ENCODE measurements around the gene MYOZ3.

The MYOZ3 gene

DNA sequence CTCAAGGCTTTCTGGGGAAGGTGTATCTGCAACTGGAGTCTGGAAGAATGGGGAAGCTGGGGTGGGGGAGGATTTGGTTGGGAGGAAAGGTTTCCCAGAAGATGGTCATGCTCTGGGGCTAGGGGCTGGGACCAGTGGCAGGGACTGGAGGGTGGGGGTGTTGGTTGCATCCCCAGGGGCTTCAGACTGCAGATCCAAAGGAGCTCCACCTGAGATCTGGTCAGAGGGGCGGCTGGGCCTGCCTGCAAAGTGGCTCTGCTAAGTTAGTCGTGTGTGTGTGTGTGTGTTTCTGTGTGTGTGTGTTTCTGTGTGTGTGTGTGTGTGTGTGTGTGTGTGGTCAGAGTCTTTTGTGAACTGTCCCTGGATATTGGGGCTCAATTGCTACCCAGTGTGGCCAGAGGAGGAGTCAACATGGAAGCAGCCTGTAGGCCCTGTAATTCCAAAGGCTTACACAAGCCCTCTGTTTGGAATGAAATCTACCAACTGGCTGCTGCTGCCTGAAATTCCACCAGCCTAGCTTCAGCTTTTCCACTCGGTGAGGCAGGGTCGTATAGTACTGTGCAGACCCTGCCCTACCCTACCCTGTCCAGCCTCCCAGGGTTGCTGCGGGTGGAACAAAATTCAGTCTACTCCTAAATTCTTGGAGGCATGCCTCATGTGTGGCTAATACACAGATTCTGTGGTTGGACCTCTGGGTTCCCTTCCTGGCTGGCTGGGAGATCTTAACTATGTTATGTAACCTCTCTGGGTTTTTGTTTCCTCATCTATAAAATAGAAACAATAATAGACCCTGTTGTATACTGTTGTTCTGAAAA is 33.1 kb upstream of the MYOZ3 start:
- DNase-seq: no peak

DNA sequence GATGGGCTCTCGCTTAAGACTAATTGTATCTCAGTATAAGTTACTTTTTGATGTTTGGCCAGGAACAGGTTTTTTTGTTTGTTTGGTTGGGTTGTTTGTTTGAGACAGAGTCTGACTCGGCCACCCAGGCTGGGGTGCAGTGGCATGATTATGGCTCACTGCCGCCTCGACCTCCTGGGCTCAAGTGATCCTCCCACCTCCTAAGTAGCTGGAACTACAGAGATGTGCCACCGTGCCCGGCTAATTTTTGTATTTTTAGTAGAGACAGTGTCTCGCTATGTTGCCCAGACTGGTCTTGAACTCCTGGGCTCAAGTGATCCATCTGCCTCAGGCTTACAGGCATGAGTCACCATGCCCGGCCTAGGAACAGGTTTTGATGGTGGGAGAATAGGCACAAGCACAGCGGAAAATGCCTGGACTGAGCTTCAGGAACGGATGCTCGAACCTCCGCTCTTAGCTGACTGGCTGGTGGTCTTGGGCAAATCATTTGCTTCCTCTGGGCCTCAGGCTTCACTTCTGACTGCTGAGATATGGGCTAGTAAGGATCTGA is 32.0 kb upstream of the MYOZ3 start:
- DNase-seq: no peak

DNA sequence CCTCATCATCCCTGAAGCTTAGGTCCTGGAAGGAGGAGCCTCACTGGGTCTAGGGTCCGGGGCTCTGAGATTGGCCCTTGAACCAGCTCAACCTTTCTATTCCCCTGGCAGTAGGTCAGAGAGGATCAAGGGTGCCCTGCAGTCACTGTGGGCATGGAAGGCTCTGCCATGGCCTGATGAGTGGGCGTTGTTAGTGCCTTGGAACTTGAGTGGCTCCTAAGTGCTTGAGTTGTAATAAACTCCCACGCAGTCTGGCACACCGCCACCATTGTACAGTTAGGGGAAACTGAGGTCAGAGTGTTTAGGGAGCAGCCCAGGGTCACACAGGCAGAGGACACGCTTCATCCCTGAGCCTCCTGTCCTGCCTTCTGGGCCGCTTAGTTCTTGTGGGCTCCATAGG is 31.0 kb upstream of the MYOZ3 start:
- DNase-seq: no peak

DNA sequence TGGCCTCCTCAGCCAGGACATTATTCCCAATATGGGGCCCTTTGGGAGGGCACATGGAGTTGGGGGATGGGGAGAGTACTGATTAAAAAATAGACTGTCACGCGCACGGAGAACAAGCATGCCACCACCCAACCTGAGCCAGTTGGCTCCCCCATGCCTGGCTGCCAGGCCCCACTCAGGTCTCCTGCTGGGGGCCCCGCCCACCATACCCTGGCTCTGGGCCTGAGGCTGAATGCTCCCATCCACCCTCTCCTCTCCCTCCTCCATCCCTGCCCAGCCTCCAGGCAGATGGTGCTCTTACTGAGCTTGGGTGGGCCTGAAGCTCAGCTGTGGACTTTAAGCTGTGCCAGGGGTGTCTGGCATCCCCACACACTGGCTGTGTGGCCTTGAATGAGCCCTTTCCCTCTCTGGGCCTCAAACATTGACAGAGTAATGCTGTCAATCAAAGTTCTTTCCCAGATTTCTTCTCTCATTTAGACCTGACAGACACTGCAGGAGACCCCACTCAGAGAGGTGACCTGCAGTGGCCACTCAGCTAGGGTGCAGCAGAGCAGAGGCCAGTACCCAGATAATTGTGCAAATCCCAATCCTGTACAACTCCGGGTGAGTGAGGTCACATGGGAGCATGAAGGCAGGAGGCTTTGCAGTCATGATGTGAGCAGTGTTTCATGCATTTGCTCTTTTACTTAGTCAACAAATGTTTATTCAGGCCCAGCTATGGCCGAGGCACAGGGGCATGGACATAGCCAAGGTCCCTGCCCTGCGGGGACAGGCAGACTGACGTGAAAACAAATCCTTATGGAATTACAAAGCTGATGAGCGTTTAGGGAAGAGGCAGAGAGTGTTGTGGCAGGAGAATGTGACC is 30.4 kb upstream of the MYOZ3 start:
- DNase-seq: no peak

DNA sequence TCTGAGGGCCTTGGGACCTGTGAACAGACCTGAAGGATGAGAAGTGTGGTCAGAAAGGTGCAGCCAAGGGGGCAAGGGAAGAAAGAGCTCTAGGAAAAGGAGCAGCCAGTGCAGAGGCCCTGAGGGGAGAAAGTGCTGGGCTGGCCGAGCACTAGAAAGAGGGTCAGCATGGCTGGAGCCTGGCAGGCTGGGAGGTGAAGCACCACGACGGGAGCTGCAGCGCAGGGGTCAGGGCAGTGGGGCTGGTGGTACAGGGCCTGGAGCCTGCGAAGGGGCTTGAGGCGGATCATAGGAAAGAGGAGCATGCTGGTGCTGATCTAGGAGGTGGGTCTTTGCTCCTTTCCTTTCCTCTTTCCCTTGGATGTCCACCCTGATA is 29.7 kb upstream of the MYOZ3 start:
- DNase-seq: no peak

DNA sequence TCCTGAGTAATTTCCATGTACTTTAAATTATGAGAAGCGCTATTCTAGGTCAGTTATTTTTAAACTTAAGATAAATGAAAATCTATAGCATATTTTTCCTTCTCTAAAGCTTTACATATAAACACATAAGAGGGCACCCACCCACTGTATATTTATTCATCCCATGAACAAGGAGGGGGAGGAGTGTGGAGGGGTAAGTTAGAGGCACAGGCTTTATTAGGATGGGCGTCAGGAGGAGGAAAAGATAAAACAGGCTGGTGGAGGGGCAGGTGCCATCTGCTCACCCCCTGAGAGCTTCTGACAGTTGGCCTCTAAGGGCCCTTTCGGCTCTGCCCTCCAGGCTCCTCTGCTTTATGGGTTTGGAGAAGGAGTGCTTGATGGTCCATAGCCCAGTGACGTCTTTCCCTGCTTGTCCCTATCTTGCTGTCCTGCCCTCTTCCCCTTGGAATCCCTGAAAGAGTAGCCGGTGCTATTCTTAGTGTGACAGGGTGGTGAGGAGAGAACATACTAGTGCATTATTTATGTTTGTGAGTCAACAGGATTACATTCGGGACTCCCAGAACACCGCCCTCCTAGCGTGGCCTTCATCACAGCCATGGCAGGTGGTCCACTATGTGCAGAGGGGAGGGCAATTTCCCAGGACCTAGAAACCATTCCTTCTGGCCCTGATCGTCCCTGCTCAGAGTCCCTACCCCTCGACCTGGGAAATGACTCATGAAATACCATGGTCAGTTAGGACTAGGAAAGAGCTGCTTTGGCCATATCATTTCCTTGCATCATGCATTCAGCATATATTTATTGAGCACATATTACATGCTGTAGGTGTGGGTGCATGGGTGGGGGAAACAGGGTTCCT is 28.5 kb upstream of the MYOZ3 start:
- no peak for DNase-seq

DNA sequence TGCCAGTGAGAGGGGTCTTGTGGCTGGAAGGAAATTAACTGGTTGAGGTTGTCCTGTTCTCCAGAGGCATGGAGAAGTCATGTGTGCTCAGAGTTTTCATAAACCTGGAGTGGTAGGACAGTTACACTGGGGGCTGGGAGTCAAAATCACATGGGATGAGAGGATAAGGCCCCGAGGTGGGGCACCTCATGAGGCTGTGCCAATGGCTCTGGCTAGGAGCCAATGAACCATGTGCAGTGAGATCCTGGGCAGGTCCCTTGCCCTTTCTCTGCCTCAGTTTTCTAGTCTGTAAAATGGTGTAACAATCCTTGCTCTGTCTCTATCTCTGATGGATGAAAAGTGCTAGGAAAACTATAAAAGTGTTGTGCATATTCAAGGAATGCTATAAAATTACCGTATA is 27.6 kb upstream of the MYOZ3 start:
- DNase-seq: no peak

DNA sequence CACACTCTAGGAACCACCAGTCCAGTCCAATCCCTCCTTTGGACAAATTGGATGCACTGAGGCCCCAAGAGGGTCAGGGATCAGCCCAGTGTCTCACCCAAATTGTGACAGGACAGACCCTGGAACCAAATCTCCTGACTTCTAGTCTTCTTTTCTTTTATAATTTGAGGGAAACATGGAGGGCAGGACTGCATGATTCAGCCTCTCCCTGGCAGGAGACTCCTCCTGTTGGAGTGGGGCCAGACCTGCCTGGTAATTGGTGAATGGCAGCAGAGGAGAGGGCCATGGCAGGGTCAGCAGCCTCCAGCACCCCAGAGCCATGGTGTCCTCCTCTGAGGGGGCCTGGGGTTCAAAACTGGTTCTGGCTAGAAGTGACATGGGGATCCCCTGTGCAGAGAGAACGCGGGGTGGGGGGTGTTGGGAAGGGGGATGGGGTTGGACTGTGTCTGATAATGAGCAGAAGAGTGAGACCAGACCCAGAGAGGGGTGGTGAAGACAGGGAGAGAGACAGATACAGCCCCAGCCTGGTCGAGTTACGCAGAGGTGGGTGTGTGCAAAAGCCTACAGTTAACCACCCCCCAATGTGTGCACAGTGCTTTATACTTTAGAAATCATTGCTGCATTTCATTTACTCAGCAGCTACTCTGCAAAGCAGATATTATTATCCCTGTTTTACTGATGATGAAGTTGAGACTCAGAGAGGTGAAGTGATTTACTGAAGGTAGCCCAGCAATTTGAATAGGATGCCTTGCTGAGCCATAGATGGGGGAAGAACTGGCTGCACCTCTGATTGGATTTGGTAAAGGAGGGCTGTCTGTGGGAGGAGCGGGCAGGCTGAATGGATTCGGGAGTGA is 24.4 kb upstream of the MYOZ3 start:
- DNase-seq: no peak

DNA sequence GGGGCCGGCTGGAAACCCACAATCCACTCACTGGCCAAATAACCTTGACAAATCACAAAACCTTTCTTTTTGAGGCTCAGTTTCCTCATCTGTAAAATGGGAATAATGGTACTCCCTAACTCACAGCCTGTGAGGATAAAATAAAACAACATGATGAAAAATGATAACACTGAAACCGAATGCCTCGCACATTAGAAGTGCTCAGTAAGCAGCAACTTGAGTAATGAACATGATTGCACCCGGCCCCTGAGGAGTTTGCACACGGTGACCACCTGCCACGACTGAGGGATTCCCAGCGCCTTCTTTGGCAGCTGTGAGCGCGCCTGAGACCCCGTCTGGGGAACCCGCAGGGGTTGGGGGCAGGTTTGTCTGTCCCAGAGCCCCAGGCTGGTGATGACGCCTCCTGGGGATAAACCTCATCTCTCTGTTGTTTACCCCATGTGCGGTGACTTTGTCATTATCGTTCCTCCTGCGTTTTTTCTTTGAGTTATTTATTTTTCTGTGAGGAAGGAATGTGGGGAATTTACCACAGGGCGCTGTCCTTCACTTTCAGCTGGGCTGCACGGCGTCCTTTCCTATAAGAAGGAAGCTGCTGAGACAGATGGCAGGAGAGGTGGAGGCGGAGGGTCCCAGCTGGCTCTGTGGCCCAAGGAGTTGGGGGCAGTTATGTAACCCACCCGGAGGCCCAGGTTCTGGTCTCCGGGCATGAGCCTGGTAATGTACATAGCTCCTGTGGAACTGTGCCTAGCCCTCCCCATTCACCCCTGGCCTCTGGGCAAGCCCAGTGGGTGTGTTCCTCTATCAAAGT is 23.6 kb upstream of the MYOZ3 start:
- no peak for DNase-seq

DNA sequence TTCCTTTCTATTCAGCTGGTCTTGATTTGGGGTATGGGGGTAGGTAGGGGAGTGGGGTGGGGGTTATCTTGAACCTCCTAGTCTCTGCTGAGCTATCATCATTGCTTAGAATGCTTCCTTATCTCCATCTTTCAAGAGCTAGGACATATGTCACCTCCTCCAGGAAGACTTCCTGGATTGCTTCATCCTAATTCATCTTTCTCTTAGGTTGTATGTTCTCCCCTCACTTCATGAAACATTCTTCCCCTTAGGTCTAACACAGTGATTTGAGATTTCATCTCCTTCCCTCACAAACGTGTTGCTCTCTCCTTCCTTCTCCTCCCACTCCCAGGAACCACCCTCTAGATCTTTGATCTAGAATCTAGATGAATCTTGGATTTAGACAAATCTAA is 23.0 kb upstream of the MYOZ3 start:
- no peak for DNase-seq

DNA sequence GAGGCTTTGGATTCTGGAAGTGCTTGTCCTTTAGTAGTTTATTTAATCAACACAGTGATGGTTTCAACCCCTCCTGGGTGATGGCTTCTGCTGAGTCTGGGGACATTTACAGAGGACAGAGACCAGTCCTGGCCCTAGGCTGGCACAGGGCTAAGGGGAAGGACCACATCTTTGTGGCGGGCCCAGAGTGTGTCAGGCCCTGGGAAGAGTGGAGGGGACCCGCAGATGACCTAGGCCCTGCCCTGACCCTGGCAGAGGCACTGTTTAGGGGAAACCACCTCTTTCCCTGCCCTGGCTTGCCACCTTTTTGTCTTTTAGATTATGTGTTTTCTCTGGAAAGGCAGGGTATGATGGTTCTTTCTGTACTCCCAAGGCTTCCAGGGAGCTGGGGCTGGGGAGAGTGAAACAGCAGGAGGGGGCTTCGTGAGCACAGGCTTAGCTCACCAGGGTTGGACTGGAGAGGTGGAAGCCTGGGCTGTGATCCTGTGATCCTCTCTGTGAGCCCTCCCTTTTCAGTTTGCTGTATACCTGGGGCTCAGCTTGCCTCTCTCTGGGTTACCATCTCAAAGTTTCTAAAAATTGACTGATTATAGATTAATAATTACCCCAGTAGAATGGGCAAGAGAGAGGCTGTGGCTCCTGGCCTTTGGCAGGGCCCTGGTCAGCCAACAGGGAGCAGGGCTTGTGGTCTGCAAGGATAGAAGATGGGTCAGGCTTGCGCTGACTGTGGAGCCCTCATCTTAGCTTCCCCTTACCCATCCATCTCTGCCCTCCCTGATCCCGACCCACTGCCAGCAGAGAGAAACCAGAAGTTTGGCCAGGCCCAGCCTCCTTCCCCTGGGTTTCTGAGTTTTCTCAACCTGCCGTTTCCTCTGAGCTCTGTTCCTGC is 22.3 kb upstream of the MYOZ3 start:
- no peak for DNase-seq

DNA sequence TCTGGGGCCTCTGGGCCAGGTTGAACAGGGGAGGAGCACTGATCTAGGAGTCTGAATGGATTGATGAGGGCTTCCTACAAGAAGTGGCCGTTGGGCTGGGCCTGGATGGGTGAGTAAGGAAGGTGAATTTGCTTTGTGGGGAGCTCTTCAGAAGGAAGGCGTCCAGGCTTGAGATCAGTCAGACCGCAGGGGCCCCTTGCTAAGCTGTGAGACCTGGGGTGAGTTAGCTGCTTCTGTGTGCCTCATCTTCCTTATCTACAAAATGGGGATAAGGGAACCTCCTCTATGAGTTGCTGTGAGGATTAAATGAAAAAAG is 21.7 kb upstream of the MYOZ3 start:
- no peak for DNase-seq

DNA sequence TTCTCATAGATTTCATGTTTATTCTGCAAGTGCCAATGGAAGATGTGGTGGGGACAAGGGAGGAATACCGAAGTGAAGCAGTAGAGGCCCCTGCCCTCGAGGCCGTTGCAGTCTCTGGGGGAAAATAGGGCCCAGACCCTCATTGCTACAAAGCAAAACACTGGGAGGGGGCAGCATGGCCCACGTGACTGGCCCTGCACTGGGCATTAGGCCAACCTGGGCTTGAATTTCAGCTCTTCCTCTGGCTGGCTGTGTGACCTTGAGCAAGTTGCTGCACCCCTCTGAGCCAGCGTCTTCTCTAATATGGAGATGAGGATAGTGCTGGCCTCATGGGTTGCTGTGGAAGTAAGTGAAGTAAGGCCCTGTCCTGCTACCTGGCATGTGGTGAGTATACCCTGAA is 21.3 kb upstream of the MYOZ3 start:
- no peak for DNase-seq

DNA sequence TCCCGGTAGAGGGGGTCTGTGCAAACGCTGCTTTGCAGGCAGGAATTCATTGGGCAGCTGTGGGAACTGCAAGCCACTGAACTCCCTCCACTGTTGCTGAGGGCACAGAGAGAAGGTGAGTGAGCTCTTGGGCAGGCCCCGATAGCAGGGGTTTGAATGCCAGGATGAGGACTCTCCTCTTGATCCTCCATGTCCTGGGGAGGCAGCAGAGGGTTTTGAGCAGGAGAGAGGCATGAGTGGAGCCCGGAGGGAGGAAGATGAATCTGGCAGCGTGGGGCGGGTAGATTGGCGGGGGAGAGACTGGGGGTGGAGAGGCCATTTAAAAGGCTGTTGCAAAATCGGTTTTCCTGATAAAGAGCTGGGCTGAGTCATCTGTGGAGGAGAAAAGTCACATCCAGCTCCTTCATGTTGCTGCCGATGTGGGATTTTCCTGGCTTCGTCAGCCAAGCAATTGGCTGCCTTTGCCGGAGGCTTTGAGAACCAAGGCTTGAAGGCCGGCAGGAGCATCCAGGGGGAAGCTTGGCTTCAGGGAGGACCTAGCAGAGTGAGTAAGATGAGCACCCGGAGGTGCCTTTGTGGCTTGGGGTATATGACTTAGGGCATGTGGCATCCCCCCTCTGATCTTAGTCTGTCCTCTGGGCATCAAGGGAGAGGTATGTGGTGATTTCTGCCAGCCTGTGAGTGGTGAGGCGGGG is 20.6 kb upstream of the MYOZ3 start, which contains the start of gene SYNPO:
Gene SYNPO, plus strand, starts transcription at position 350 of the 695 bp plus-strand sequence. CDS start 7,616 bp downstream, outside the sequence.
- no peak for DNase-seq

DNA sequence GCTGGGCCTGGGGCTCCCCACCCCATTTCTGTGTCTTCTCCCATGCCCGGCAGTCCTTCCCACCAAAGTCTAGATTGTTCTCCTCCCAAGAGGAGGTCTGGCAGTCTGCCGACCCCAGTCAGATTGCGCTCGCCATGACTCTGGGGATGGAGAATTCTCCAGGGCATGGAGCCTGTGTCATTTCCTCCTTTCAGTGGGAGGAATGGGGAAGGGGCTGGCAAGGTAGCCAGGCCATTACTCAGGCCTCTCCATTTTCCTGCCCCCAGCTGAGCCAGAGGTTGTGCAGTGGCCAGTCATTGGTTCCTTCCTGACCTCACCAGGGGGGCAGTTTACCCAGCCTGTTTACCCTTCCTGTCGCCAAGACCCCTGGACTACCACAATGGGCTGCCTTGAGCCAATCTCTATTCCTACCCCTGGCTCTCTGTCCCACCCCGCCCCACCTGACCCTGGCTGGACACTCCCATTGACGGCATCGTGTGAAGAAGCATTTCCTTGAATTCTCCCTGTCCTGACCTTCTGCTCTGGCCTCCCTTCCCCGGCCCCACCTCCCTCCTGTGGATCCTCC is 20.0 kb upstream of the MYOZ3 start:
- no peak for DNase-seq

DNA sequence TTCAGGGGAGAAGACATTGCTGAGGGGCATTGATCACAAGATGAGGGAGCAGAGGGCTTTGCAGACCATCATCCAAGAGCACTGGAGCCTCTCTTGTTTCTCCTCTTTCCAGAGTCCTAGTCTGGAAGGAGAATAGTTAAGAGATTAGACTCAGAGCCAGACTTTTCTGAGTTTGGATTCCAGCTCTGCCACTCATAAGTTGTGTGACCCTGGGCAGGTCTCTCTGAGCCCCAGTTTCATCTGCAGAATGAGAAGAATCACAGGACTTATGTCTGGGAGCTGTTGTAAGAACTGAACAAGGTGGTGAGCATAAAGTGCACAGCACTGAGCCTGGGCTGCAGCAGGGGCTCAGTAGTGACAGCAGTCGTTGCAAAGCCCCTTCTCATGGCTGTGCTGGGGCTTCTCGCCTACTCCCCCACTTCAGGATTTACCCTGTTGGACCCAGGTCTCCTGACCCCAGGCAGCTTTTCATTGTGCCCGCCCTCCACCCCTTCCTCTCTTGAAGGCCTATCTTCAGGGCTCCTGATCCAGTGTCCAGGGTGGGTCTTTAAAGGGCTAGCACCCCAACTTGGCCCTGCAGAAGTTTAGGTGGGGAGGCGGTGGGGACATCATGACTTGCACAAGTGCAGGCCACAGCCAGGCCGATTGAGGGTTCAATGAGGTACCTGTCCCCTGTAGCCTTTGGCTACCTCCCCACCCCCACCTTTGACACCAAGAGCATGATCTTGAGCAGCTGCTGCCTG is 19.1 kb upstream of the MYOZ3 start:
- DNase-seq: no peak

DNA sequence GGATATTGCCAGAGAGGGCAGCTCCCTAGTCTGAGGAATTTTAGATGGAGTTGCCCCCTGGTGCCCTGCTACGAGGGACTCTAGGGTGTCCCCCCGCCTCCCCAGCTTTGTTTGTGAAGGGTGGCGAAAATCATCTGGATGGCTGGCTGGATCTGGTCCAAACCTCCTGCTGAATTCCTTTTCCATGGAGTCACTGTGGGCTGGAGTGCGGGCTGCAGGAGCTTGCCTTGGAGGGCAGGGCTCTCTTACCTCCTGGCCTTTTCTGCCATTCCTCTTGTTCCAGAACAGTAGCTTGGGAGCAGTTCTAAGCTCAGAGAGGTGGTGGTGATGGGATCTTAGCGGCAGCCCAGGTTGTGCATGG is 18.5 kb upstream of the MYOZ3 start:
- no peak for DNase-seq

DNA sequence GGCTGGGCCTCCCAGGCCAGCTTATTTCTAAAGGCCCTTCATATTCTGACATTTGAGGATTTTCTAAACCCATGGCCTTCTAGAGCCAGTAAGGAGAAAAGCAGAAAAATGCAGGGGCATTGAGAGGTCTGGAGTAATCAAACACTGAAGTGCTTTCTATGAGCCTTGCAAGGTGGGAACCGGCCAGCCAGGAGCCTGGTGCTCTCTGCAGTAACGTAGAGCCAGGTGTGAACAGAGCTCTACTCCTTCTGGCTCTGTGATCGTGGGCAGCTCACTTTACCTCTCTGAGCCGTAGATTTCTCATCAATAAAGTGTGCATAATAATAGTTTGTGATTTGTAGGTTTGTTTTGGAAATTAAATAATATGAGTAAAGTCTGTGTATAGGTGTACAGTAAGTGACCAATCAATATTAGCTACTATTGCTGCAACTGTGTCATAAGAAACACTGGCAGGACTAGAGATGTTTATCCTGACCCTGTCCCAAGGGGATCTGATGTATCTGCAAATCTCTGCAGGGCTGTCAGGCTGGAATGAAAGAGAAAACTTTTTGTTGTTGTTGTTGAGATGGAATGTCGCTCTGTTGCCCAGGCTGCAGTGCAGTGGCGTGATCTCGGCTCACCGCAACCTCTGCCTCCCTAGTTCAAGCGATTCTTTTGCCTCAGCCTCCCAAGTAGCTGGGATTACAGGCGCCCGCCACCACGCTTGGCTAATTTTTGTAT is 17.9 kb upstream of the MYOZ3 start:
- DNase-seq: no peak

Measured in NCI-H1436 treated with DMSO at 0.1 percent for 48 hours (cell line).